ENCODE results near the gene HOXC13. TPM values are rescaled to one million over a fixed set of nuclear protein-coding genes. Genes with fewer than 3 reads are reported as not detected.

Gene HOXC13
- not detected in 2 replicates for total RNA-seq (2014; rRNA removed; shearing (Covaris generic); ENCODE audit: low replicate concordance)

GRCh38 chr12:53938326-53939140 lies at the start of gene HOXC13:
Gene HOXC13, plus strand, starts transcription at chr12:53938831. Its CDS starts 76 bp downstream, at chr12:53938907.
- H3K4me3 ChIP-seq (ENCODE audit: low read length) = no peak within 1 kb of the TSS
- no peak within 1 kb of the TSS for H3K27ac ChIP-seq (ENCODE audit: low read length)
- DNase-seq = peak; percentile 71
- no peaks in the 10 kb centered on the region for H3K27me3 ChIP-seq (ENCODE audit: low read length)
- H4K20me1 ChIP-seq (ENCODE audit: insufficient read depth, low read depth, low read length) = no peaks in the 10 kb centered on the region
- H3K4me1 ChIP-seq (ENCODE audit: low read length) = peaks cover 9% of the 10 kb centered on the region
- no peaks in the 10 kb centered on the region for H3K36me3 ChIP-seq (ENCODE audit: insufficient read depth, low read length)
- no peak within 1 kb of the TSS for H3K9ac ChIP-seq (ENCODE audit: low read length)
- no peak within 1 kb of the TSS for H2AFZ ChIP-seq (ENCODE audit: low read length)
- no peaks in the 10 kb centered on the region for H3K9me2 ChIP-seq (replicated peaks; ENCODE audit: insufficient read depth, low read length)
- no peaks in the 10 kb centered on the region for H3K9me3 ChIP-seq (ENCODE audit: low read length)
- H3K4me2 ChIP-seq (ENCODE audit: low read depth, low read length, poor library complexity, severe bottlenecking) = no peak within 1 kb of the TSS
- no peaks in the 10 kb centered on the region for H3K79me2 ChIP-seq (ENCODE audit: low read length)

- no peaks in the 10 kb centered on the region for H3K9me3 ChIP-seq (ENCODE audit: low read length)
- no peaks in the 10 kb centered on the region for H4K20me1 ChIP-seq (ENCODE audit: insufficient read depth, low read depth, low read length)
- H3K9ac ChIP-seq (ENCODE audit: low read length) = no peak overlapping the region
- no peaks in the 10 kb centered on the region for H3K79me2 ChIP-seq (ENCODE audit: low read length)
- H2AFZ ChIP-seq (ENCODE audit: low read length) = no peak overlapping the region
- no peaks in the 10 kb centered on the region for H3K27me3 ChIP-seq (ENCODE audit: low read length)
- no peak for DNase-seq
- H3K27ac ChIP-seq (ENCODE audit: low read length) = no peak overlapping the region
- H3K4me2 ChIP-seq (ENCODE audit: low read depth, low read length, poor library complexity, severe bottlenecking) = no peak overlapping the region
- H3K4me1 ChIP-seq (ENCODE audit: low read length) = peaks cover 3% of the 10 kb centered on the region
- no peaks in the 10 kb centered on the region for H3K9me2 ChIP-seq (replicated peaks; ENCODE audit: insufficient read depth, low read length)
- H3K4me3 ChIP-seq (ENCODE audit: low read length) = no peak overlapping the region
- no peaks in the 10 kb centered on the region for H3K36me3 ChIP-seq (ENCODE audit: insufficient read depth, low read length)
Measured at GRCh38 chr12:53890081-53890480, 48.5 kb upstream of the HOXC13 start.

- Histone ChIP-seq H3K27me3 (ENCODE audit: low read length) (no peaks in the 10 kb centered on the region), H3K36me3 (ENCODE audit: insufficient read depth, low read length) (no peaks in the 10 kb centered on the region), H3K4me3 (ENCODE audit: low read length) (no peak overlapping the region), H2AFZ (ENCODE audit: low read length) (no peak overlapping the region), H3K27ac (ENCODE audit: low read length) (no peak overlapping the region), H4K20me1 (ENCODE audit: insufficient read depth, low read depth, low read length) (no peaks in the 10 kb centered on the region), H3K9me3 (ENCODE audit: low read length) (no peaks in the 10 kb centered on the region), H3K79me2 (ENCODE audit: low read length) (no peaks in the 10 kb centered on the region), H3K9me2 (replicated peaks; ENCODE audit: insufficient read depth, low read length) (no peaks in the 10 kb centered on the region), H3K4me2 (ENCODE audit: low read depth, low read length, poor library complexity, severe bottlenecking) (no peak overlapping the region), H3K9ac (ENCODE audit: low read length) (no peak overlapping the region), H3K4me1 (ENCODE audit: low read length) (peaks cover 21% of the 10 kb centered on the region)
- no peak for DNase-seq
Measured at GRCh38 chr12:53892762-53893395, 45.8 kb upstream of the HOXC13 start.

- peaks cover 28% of the 10 kb centered on the region for H3K4me1 ChIP-seq (ENCODE audit: low read length)
- DNase-seq = no peak
- no peak overlapping the region for H3K9ac ChIP-seq (ENCODE audit: low read length)
- H3K79me2 ChIP-seq (ENCODE audit: low read length) = no peaks in the 10 kb centered on the region
- H3K27me3 ChIP-seq (ENCODE audit: low read length) = no peaks in the 10 kb centered on the region
- no peaks in the 10 kb centered on the region for H3K9me3 ChIP-seq (ENCODE audit: low read length)
- no peaks in the 10 kb centered on the region for H3K36me3 ChIP-seq (ENCODE audit: insufficient read depth, low read length)
- H3K9me2 ChIP-seq (replicated peaks; ENCODE audit: insufficient read depth, low read length) = no peaks in the 10 kb centered on the region
- H3K27ac ChIP-seq (ENCODE audit: low read length) = no peak overlapping the region
- no peak overlapping the region for H3K4me2 ChIP-seq (ENCODE audit: low read depth, low read length, poor library complexity, severe bottlenecking)
- H3K4me3 ChIP-seq (ENCODE audit: low read length) = no peak overlapping the region
- H2AFZ ChIP-seq (ENCODE audit: low read length) = no peak overlapping the region
- H4K20me1 ChIP-seq (ENCODE audit: insufficient read depth, low read depth, low read length) = no peaks in the 10 kb centered on the region
Measured at GRCh38 chr12:53899230-53899629, 39.4 kb upstream of the HOXC13 start.

- H2AFZ ChIP-seq (ENCODE audit: low read length) = no peak overlapping the region
- no peaks in the 10 kb centered on the region for H3K36me3 ChIP-seq (ENCODE audit: insufficient read depth, low read length)
- H3K9ac ChIP-seq (ENCODE audit: low read length) = no peak overlapping the region
- H3K4me2 ChIP-seq (ENCODE audit: low read depth, low read length, poor library complexity, severe bottlenecking) = no peak overlapping the region
- no peak for DNase-seq
- H3K27me3 ChIP-seq (ENCODE audit: low read length) = no peaks in the 10 kb centered on the region
- no peaks in the 10 kb centered on the region for H3K9me3 ChIP-seq (ENCODE audit: low read length)
- H4K20me1 ChIP-seq (ENCODE audit: insufficient read depth, low read depth, low read length) = no peaks in the 10 kb centered on the region
- H3K4me3 ChIP-seq (ENCODE audit: low read length) = no peak overlapping the region
- peaks cover 7% of the 10 kb centered on the region for H3K4me1 ChIP-seq (ENCODE audit: low read length)
- no peaks in the 10 kb centered on the region for H3K9me2 ChIP-seq (replicated peaks; ENCODE audit: insufficient read depth, low read length)
- H3K27ac ChIP-seq (ENCODE audit: low read length) = no peak overlapping the region
- no peaks in the 10 kb centered on the region for H3K79me2 ChIP-seq (ENCODE audit: low read length)
Measured at GRCh38 chr12:53907103-53907502, 31.5 kb upstream of the HOXC13 start.

GRCh38 chr12:53916788-53917655 lies 21.6 kb upstream of the HOXC13 start:
- Histone ChIP-seq H3K27ac (ENCODE audit: low read length) (no peak overlapping the region), H3K9me3 (ENCODE audit: low read length) (no peaks in the 10 kb centered on the region), H3K79me2 (ENCODE audit: low read length) (no peaks in the 10 kb centered on the region), H4K20me1 (ENCODE audit: insufficient read depth, low read depth, low read length) (no peaks in the 10 kb centered on the region), H3K4me3 (ENCODE audit: low read length) (no peak overlapping the region), H3K36me3 (ENCODE audit: insufficient read depth, low read length) (no peaks in the 10 kb centered on the region), H2AFZ (ENCODE audit: low read length) (no peak overlapping the region), H3K4me1 (ENCODE audit: low read length) (no peaks in the 10 kb centered on the region), H3K4me2 (ENCODE audit: low read depth, low read length, poor library complexity, severe bottlenecking) (no peak overlapping the region), H3K27me3 (ENCODE audit: low read length) (no peaks in the 10 kb centered on the region), H3K9me2 (replicated peaks; ENCODE audit: insufficient read depth, low read length) (no peaks in the 10 kb centered on the region), H3K9ac (ENCODE audit: low read length) (no peak overlapping the region)
- DNase-seq = no peak

GRCh38 chr12:53924521-53925405 lies 13.9 kb upstream of the HOXC13 start:
- no peak for DNase-seq
- Histone ChIP-seq H3K9me2 (replicated peaks; ENCODE audit: insufficient read depth, low read length) (no peaks in the 10 kb centered on the region), H3K9me3 (ENCODE audit: low read length) (no peaks in the 10 kb centered on the region)

More at GRCh38 chr12:53924521-53925405, 13.9 kb upstream of the HOXC13 start:
- H4K20me1 ChIP-seq (ENCODE audit: insufficient read depth, low read depth, low read length) = no peaks in the 10 kb centered on the region
- no peaks in the 10 kb centered on the region for H3K27me3 ChIP-seq (ENCODE audit: low read length)
- no peaks in the 10 kb centered on the region for H3K36me3 ChIP-seq (ENCODE audit: insufficient read depth, low read length)
- H3K4me3 ChIP-seq (ENCODE audit: low read length) = no peak overlapping the region
- H3K79me2 ChIP-seq (ENCODE audit: low read length) = no peaks in the 10 kb centered on the region
- H3K9ac ChIP-seq (ENCODE audit: low read length) = no peak overlapping the region
- no peak overlapping the region for H2AFZ ChIP-seq (ENCODE audit: low read length)
- H3K27ac ChIP-seq (ENCODE audit: low read length) = no peak overlapping the region
- no peak overlapping the region for H3K4me2 ChIP-seq (ENCODE audit: low read depth, low read length, poor library complexity, severe bottlenecking)
- no peaks in the 10 kb centered on the region for H3K4me1 ChIP-seq (ENCODE audit: low read length)
